Activated CD4-positive, alpha-beta T cell treated with anti-CD3 and anti-CD28 coated beads for 1 hour (primary cell): ENCODE measurements around the gene TMEM59.
"Not testable (repeated sequence)": the region's sequence is repeated elsewhere in the genome, so short reads cannot be mapped to it uniquely, and the experiment has no call there.

ENCODE experiments used
- DNase-seq: peaks from one replicate; pipeline ENCODE4 v3.0.0-alpha.2; 2020

Gene TMEM59

GRCh38 chr1:54011316-54012007 is 41.5 kb downstream of the TMEM59 start:
- DNase-seq = no peak

DNA sequence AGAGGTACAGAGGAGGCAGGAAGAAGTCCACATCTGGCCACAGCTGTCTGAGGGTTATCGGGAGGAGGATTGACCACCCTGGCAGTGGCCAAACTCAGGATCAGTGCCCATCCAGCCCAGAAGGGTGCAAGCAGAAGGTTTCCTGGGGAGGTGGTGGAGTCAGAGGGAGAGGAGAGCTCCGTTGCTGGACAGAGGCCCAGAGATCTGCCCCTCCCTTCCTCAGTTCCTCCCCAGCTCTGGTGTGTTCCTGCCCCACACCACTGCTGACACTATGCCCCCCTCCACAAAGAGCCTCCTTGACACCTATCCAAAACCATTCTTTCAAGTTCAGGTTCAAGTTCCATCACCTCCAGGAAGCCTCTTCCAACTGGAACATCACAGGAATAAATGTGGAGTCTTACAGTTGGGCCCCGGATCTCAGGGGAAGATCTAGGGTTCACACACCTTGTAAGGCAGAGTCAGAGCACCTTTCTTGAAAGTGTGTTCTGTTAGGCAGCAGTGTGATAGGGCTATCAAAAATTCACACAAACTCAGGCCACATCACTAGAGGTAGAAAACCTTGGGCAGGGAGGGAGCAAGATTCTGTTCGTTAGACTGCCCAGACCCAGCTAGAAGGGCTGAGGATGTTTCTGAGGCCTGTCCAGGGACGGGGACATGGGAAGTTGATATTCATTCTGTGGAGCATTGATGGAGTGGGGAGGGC is 42.4 kb downstream of the TMEM59 start:
- no peak for DNase-seq

GRCh38 chr1:54009406-54009805 is 43.6 kb downstream of the TMEM59 start:
- no peak for DNase-seq

GRCh38 chr1:54008876-54009275 is 44.1 kb downstream of the TMEM59 start:
- DNase-seq = no peak

GRCh38 chr1:54007613-54008012 is 45.4 kb downstream of the TMEM59 start:
- DNase-seq = no peak

- DNase-seq = no peak
These were observed 46.5 kb downstream of the TMEM59 start for GRCh38 chr1:54006508-54006907.

GRCh38 chr1:54004481-54005049 is 48.4 kb downstream of the TMEM59 start:
- DNase-seq = no peak

DNA sequence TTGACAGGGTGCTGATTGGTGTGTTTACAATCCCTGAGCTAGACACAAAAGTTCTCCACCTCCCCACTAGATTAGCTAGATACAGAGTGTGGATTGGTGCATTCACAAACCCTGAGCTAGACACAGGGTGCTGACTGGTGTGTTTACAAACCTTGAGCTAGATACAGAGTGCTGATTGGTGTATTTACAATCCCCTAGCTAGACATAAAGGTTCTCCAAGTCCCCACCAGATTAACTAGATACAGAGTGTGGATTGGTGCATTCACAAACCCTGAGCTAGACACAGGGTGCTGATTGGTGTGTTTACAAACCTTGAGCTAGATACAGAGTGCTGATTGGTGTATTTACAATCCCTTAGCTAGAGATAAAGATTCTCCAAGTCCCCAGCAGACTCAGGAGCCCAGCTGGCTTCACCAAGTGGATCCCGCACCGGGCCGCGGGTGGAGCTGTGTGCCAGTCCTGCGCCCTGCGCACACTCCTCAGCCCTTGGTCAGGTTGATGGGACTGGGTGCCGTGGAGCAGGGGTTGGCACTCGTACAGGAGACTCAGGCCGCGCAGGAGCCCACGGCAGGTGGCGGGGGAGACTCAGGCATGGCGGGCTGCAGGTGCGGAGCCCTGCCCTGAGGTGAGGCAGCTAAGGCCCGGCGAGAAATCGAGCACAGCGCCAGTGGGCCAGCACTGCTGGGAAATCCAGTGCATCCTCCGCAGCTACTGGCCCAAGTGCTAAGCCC is 49.1 kb downstream of the TMEM59 start:
- DNase-seq = not testable (repeated sequence)

DNA sequence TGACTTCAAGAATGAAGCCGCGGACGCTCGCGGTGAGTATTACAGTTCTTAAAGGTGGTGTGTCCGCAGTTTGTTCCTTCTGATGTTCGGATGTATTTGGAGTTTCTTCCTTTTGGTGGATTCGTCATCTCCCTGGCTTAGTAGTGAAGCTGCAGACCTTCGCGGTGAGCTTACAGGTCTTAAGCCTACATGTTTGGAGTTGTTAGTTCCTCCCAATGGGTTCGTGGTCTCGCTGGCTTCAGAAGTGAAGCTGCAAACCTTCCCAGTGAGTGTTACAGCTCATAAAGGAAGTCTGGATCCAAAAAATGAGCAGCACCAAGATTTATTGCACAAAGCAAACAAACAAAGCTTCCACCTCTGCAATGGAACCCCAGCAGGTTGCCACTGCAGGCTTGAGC is 49.8 kb downstream of the TMEM59 start:
- DNase-seq = no peak

DNA sequence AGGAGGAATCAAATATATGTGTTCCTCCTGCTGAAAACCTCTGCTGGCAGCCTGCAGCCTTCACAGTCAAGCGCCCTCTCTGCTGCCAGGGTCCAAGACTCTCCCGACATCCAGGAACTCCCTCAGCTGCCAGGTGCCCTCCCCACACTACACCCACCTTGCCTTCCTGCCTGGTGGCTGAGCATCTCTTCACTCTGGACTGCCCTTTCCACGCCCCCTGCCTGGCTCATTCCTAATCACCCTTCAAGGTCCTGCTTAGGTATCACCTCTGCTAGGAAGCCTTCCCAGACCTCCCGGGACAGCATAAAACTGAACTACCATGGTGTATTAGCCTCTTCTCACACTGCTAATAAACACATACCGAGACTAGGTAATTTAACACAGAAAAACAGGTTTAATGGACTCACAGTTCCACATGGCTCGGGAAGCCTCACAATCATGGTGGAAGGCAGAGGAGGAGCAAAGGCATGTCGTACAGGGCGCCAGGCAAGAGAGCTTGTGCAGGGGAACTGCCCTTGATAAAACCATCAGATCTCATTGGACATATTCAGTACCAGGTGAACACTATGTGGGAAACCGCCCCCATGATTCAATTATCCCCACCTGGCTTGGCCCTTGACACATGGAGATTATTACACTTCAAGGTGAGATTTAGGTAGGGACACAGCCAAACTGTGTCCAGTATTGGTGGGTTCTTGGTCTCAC is 50.3 kb downstream of the TMEM59 start:
- DNase-seq = no peak

DNA sequence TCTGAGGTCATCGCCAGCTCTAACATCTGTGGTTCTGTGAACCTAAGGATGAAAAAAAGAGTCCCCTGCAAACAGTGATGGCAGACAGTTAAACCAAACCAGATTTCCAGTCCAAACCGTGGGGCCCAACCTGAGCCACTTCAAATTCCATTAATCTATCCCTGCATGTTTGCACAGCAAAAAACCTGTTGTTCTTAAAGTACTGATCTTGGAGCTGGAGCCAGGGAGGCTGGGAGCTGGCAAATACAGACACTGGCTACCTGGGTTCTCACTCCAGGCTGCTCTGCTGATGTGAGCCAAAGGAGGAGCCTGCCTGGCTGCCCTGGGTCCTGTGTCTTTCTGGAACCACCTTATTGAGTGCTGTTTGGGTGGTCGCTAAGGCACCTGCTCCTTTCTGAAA is 51.4 kb downstream of the TMEM59 start:
- DNase-seq = no peak

DNA sequence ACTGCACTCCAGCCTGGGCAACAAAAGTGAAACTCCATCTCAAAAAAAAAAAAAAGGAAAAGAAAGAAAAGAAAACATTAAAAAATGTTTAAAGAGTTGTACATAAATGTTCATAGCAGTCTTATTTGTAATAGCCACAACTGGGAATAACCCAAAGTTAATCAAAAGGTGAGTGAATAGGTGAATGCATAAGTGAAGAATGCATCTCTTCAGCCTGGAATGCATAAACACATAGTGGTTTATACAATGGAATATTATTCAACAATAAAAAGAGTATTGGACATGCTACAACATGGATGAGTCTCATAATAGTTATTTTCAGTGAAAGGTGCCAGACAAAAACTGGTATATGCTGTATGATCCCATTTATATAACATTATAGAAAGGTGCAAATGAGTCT is 53.1 kb downstream of the TMEM59 start:
- no peak for DNase-seq

GRCh38 chr1:53998223-53998622 is 54.8 kb downstream of the TMEM59 start:
- DNase-seq = no peak

- DNase-seq = no peak
These were observed 57.3 kb downstream of the TMEM59 start for GRCh38 chr1:53995683-53996082.

- not testable (repeated sequence) for DNase-seq
These were observed 58.5 kb downstream of the TMEM59 start for GRCh38 chr1:53994516-53994915.

GRCh38 chr1:53992085-53992874 is 60.7 kb downstream of the TMEM59 start:
- no peak for DNase-seq

- DNase-seq = no peak
These were observed 65.1 kb downstream of the TMEM59 start for GRCh38 chr1:53987880-53988279.

DNA sequence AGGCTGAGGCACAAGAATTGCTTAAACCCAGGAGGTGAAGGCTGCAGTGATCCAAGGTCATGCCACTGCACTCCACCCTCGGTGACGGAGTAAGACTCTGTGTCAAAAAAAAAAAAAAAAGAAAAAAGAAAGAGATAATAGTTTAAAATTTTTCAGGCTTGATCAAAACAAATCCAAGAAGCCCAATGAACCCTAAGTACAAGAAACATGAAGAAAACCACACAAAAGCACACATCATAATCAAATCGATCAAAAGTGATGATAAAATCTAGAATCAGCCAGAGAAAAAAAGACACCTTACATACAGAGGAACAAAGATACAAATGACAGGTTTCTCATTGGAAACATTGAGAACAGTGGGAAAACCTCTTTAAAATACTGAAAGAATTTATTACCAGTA is 66.5 kb downstream of the TMEM59 start:
- DNase-seq = no peak

DNA sequence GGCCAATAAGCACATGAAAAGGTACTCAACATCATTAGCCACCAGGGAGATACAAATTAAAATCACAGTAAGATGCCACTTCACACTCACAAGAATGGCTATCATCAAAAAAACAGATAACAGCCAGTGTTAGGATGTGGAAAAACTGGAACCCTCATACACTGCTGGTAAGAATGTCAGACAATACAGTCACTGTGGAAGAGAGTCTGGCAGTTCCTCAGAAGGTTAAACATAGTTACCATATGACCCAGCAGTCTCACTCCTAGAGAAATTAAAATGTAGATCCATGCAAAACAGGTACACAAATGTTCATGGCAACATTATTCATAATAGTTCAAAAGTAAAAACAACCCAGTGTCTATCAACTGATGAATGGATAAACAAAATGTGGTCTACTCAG is 68.3 kb downstream of the TMEM59 start:
- no peak for DNase-seq

DNA sequence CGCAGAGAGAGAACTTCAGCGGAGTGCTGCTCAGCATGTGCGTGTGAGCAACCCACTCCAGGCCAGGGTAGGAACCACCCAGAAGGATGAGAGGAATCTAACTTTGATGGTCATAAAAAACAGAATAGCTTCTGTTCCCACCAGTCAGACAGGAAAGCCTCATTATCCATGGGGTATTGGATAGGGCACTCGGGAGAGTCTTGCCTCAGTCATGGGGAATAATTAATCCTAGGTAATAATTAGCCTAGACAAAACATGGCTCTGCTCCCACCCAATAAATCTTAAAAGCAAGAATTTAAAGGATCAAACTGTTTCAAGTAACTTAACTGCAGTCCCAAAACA is 70.3 kb downstream of the TMEM59 start:
- no peak for DNase-seq

DNA sequence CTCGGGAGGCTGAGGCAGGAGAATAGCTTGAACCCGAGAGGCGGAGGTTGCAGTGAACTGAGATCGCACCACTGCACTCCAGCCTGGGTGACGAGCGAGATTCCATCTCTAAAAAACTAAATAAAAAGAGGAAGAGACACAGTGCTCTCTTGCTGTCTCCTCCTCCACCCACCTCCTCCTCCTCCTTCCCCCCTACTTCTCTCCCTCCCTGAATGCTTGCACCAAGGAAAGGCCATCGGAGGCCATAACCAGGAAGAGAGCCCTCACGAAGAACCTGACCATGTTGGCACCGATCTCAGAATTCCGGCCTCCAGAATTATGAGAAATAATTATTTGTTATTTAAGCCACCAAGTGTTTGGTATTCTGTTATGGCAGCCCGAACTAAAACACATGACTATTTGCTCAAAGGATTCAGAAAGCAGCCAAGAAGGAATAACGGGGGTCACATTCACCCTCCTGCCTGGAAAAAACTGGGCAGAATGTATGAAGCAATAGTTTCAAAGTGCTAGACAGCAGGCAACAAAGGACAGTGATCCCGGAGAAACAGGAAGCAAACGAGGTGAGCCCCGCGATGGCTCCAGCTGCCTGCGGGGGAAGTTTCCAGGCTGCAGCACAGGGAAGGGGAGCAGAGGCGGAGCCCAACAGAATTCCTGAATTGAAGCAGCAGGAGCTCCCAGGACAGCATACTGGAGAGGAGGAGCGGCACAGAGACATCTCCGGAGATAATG is 70.8 kb downstream of the TMEM59 start:
- no peak for DNase-seq

DNA sequence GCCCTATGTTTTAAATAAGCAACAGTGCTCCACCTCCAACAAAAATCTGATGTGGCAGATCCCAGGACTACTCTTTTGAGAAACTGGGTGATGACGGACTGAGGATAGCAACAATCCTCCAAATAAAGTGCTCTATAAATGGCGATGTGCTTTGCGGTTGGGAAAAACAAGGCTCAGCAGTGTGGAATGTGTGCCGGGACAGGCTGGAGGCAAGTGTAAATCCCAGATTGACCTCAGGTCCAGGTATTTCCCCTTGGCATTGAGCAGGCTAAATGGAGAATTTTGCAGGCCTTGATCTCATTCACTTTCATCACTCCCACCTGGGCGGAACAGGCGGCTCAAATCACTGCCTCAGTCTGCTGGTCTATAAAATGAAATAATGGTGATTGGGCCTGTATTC is 71.8 kb downstream of the TMEM59 start:
- no peak for DNase-seq
